Measurements from ENCODE around the gene SOWAHA. TPM values are rescaled to one million over a fixed set of nuclear protein-coding genes. Genes with fewer than 3 reads are reported as not detected.

SOWAHA gene
- total and polyA plus RNA-seq, 7 donors = 0.01 to 0.06 TPM; not detected in 5

DNA sequence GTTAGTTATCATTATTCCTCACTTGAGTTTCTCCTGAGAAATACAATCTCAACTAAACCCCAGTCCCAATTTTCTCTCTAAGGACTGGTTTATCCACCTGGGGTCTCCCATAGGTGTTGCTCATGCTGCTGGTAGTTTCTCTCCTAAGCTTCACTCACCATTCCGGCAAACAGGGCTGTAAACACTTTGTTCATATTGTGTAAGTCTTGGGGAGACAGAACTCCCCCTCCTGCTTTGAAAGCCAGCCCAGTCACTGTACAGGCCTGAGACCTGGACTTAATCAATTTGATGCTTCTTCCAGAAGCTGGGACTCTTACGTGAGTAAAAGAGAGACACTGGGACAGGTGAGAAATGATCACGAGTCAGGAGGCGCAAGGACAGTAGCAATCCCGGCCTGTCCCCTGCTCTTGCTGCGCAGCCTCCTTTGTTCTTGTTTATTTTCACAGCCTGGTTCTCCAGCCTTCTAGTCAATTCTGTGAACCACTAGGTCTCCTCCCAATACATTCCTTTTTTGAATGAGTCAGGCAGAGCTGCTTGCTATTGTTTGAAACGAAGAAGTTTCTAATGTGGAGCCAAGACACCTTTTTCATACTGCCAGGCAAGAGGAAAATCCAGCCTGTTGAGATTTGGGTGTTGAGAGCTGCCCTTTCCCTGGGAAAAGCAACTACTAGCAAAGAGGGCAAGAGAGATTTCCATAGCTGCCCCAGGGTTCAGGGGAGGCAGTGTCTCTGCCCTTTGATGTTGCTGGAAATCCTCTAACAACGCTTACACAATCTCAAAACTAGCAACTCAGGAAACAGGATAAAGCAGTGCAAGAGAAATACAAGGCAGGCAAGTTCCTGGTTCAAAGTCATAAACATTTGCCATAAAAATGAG is 26.6 kb downstream of the SOWAHA start:
- peak overlapping the region; percentile 44 for H3K27ac ChIP-seq
- no peak overlapping the region for H3K4me3 ChIP-seq
- no peaks in the 10 kb centered on the region for H3K4me1 ChIP-seq
- intact Hi-C loops (cut with DNase I) = no loop called here
- no peaks in the 10 kb centered on the region for H3K9me3 ChIP-seq
- 78 to 82% (median 82%) methylated on average over 8 of the region's 8 CpGs for WGBS, 3 donors
- DNase-seq (no peak), ATAC-seq (no peak)
- TF ChIP-seq, protein P1, sequence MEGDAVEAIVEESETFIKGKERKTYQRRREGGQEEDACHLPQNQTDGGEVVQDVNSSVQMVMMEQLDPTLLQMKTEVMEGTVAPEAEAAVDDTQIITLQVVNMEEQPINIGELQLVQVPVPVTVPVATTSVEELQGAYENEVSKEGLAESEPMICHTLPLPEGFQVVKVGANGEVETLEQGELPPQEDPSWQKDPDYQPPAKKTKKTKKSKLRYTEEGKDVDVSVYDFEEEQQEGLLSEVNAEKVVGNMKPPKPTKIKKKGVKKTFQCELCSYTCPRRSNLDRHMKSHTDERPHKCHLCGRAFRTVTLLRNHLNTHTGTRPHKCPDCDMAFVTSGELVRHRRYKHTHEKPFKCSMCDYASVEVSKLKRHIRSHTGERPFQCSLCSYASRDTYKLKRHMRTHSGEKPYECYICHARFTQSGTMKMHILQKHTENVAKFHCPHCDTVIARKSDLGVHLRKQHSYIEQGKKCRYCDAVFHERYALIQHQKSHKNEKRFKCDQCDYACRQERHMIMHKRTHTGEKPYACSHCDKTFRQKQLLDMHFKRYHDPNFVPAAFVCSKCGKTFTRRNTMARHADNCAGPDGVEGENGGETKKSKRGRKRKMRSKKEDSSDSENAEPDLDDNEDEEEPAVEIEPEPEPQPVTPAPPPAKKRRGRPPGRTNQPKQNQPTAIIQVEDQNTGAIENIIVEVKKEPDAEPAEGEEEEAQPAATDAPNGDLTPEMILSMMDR (IDR thresholded peaks at IDR 0.05) = no peak
- no peaks in the 10 kb centered on the region for H3K36me3 ChIP-seq (ENCODE audit: insufficient read depth in 1 of 2, low read depth in 1 of 2)
- no peaks in the 10 kb centered on the region for H3K27me3 ChIP-seq (ENCODE audit: insufficient read depth in 3 of 3, low read length in 2 of 3)

DNA sequence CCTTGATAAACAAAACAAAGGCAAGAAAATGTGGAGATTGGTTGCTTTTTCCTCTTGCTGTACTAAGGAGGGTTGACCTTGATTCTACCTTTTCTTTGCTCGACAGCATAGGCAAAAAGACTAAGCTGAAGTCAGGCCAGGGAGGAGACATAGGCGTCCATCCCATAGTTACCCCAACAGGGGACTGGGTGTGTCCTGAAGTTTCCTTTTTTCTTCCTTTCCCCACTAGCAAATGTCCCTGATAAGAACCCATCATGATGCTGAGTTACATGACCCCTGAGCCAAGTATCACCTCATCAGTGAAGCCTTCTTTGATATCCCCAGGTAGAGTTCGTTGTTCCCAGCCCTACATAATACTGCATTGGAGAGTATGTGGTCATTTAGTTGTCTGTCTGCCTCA is 27.2 kb downstream of the SOWAHA start:
- TF ChIP-seq, protein P1 (IDR thresholded peaks at IDR 0.05) = no peak
- intact Hi-C loops (cut with DNase I) = no loop called here
- H3K27me3 ChIP-seq (ENCODE audit: insufficient read depth in 3 of 3, low read length in 2 of 3) = no peaks in the 10 kb centered on the region
- no peak overlapping the region for H3K4me3 ChIP-seq
- no peak for DNase-seq
- 68 to 81% (median 77%) methylated on average over 3 of the region's 3 CpGs for WGBS, 3 donors
- no peaks in the 10 kb centered on the region for H3K36me3 ChIP-seq (ENCODE audit: insufficient read depth in 1 of 2, low read depth in 1 of 2)
- no peak for ATAC-seq
- H3K9me3 ChIP-seq = no peaks in the 10 kb centered on the region
- H3K4me1 ChIP-seq = no peaks in the 10 kb centered on the region
- no peak overlapping the region for H3K27ac ChIP-seq

DNA sequence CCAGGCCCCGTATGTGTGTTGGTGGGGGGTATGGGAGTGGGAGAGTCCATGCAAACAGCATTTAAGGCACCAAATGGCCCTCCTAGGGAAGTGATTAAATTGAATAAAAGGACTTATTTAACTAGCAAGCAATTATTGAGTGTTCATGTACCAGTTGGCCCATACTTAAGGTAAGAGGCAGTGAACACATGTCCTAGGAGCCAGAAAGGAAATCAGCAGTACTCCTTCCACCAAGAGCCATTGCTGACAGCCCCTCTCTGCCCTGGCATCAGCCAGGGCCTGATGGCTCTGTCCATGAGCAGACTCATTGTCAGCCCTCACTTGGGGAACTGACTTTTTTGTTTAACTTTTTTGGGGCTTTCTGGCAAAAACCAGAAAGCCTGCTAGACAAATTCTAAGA is 27.8 kb downstream of the SOWAHA start:
- DNase-seq = no peak
- Histone ChIP-seq H3K4me1 (no peaks in the 10 kb centered on the region), H3K4me3 (no peak overlapping the region), H3K27me3 (ENCODE audit: insufficient read depth in 3 of 3, low read length in 2 of 3) (no peaks in the 10 kb centered on the region), H3K36me3 (ENCODE audit: insufficient read depth in 1 of 2, low read depth in 1 of 2) (no peaks in the 10 kb centered on the region), H3K27ac (no peak overlapping the region), H3K9me3 (no peaks in the 10 kb centered on the region)
- WGBS, 3 donors = 52 to 67% (median 63%) methylated on average over 1 of the region's 1 CpG
- no peak for ATAC-seq
- TF ChIP-seq, protein P1 (IDR thresholded peaks at IDR 0.05) = no peak
- intact Hi-C loops (cut with DNase I) = no loop called here

DNA sequence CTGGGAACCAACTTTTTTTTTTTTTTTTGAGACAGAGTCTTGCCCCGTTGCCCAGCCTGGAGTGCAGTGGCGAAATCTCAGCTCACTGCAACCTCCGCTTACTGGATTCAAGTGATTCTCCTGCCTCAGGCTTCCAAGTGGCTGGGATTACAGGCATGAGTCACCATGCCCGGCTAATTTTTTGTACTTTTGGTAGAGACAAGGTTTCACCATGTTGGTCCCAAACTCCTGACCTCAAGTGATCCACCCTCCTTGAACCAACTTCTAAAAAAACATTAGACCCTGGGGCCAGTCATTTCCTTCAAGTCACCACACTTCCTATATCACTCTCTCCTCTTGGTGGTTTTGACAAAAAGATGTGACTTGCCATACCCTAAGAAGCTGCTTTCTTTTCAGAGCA is 28.2 kb downstream of the SOWAHA start:
- WGBS, 3 donors = 63 to 76% (median 72%) methylated on average over 4 of the region's 4 CpGs
- intact Hi-C loops (cut with DNase I) = no loop called here
- H3K27ac ChIP-seq = no peak overlapping the region

More for the DNA sequence above, 28.2 kb downstream of the SOWAHA start:
- H3K9me3 ChIP-seq = no peaks in the 10 kb centered on the region
- no peaks in the 10 kb centered on the region for H3K27me3 ChIP-seq (ENCODE audit: insufficient read depth in 3 of 3, low read length in 2 of 3)
- no peaks in the 10 kb centered on the region for H3K4me1 ChIP-seq
- no peak for DNase-seq
- no peaks in the 10 kb centered on the region for H3K36me3 ChIP-seq (ENCODE audit: insufficient read depth in 1 of 2, low read depth in 1 of 2)
- TF ChIP-seq, protein P1 (IDR thresholded peaks at IDR 0.05) = no peak
- H3K4me3 ChIP-seq = no peak overlapping the region
- ATAC-seq = no peak
